ENCODE measurements around the gene GMNN. TPM values are rescaled to one million over a fixed set of nuclear protein-coding genes. Genes with fewer than 3 reads are reported as not detected.
"Not testable (repeated sequence)": the region's sequence is repeated elsewhere in the genome, so short reads cannot be mapped to it uniquely, and the experiment has no call there.

GMNN gene
- 1 to 10 TPM; 4.1 to 8.0 (median 5.4) TPM for total RNA-seq

GRCh38 chr6:24774696-24775519 is at the start of gene GMNN:
Gene GMNN, plus strand, starts transcription at chr6:24774937. Its CDS starts 2,310 bp downstream, at chr6:24777247.
- peaks cover 10 to 17% (median 16%) of the 10 kb centered on the region in 4 donors for H3K4me1 ChIP-seq
- WGBS: under 1% methylated on average over 51 of the region's 75 CpGs
- H3K27ac ChIP-seq (replicated peaks in 1 of 4): peak within 1 kb of the TSS; percentile 89 to 98 (median 94)
- peak within 1 kb of the TSS; percentile 78 to 97 (median 88) for H3K4me3 ChIP-seq
- no peaks in the 10 kb centered on the region for H3K36me3 ChIP-seq
- no peaks in the 10 kb centered on the region for H3K27me3 ChIP-seq
- DNase-seq (ENCODE audit: extremely low spot score): peak; percentile 99
- intact Hi-C loops (cut with DNase I): loop anchor here (5.0 kb wide), 1 partner anchor 48 kb away; no protein-coding TSS in a partner anchor
- no peaks in the 10 kb centered on the region for H3K9me3 ChIP-seq
- TF ChIP-seq POLR2AphosphoS5 (IDR thresholded peaks at IDR 0.05) (peak; percentile 72 to 84), POLR2A (IDR thresholded peaks at IDR 0.05; ENCODE audit: low read depth) (no peak), EP300 (IDR thresholded peaks at IDR 0.05) (no peak), CTCF (IDR thresholded peaks at IDR 0.05) (no peak)

- H3K36me3 ChIP-seq; intact Hi-C loops (cut with DNase I); H3K4me3 ChIP-seq; H3K4me1 ChIP-seq; H3K27ac ChIP-seq (replicated peaks in 1 of 4); DNase-seq (ENCODE audit: extremely low spot score); H3K27me3 ChIP-seq; H3K9me3 ChIP-seq: not testable (repeated sequence)
- WGBS: 95% methylated on average over 3 of the region's 3 CpGs
These were observed 44.1 kb upstream of the GMNN start for GRCh38 chr6:24730653-24731052.

GRCh38 chr6:24731456-24732134 is 43.1 kb upstream of the GMNN start:
- intact Hi-C loops (cut with DNase I): not testable (repeated sequence)
- 88% methylated on average over 5 of the region's 6 CpGs for WGBS

GRCh38 chr6:24734166-24734565 is 40.6 kb upstream of the GMNN start:
- intact Hi-C loops (cut with DNase I): no loop called here
- no peak for TF ChIP-seq EP300 (IDR thresholded peaks at IDR 0.05)
- no peak for TF ChIP-seq POLR2A (IDR thresholded peaks at IDR 0.05; ENCODE audit: low read depth)
- no peak for TF ChIP-seq CTCF (IDR thresholded peaks at IDR 0.05)
- no peak for TF ChIP-seq POLR2AphosphoS5 (IDR thresholded peaks at IDR 0.05)
- 91% methylated on average over 1 of the region's 1 CpG for WGBS
- Histone ChIP-seq H3K36me3 (no peaks in the 10 kb centered on the region), H3K27ac (replicated peaks in 1 of 4) (no peak overlapping the region), H3K9me3 (peaks cover 0 to 5% (median 0%) of the 10 kb centered on the region in 4 donors), H3K27me3 (no peaks in the 10 kb centered on the region), H3K4me1 (no peaks in the 10 kb centered on the region), H3K4me3 (no peak overlapping the region)
- DNase-seq (ENCODE audit: extremely low spot score): no peak

More at GRCh38 chr6:24731456-24732134, 43.1 kb upstream of the GMNN start:
- not testable (repeated sequence) for DNase-seq (ENCODE audit: extremely low spot score); H3K9me3 ChIP-seq; H3K27ac ChIP-seq (replicated peaks in 1 of 4); H3K27me3 ChIP-seq; H3K36me3 ChIP-seq; H3K4me3 ChIP-seq; H3K4me1 ChIP-seq

- DNase-seq (ENCODE audit: extremely low spot score); intact Hi-C loops (cut with DNase I); H3K36me3 ChIP-seq; H3K27ac ChIP-seq (replicated peaks in 1 of 4); H3K9me3 ChIP-seq; H3K27me3 ChIP-seq; H3K4me1 ChIP-seq; H3K4me3 ChIP-seq: not testable (repeated sequence)
- 97% methylated on average over 4 of the region's 4 CpGs for WGBS
These were observed 40.0 kb upstream of the GMNN start for GRCh38 chr6:24734710-24735109.

GRCh38 chr6:24738741-24739140 is 36.0 kb upstream of the GMNN start:
- no peak overlapping the region for H3K27ac ChIP-seq (replicated peaks in 1 of 4)
- no peaks in the 10 kb centered on the region for H3K4me1 ChIP-seq
- H3K9me3 ChIP-seq: no peaks in the 10 kb centered on the region
- no peaks in the 10 kb centered on the region for H3K27me3 ChIP-seq
- 64% methylated on average over 2 of the region's 3 CpGs for WGBS
- no peak for DNase-seq (ENCODE audit: extremely low spot score)
- no peaks in the 10 kb centered on the region for H3K36me3 ChIP-seq
- TF ChIP-seq EP300 (IDR thresholded peaks at IDR 0.05): no peak
- no peak for TF ChIP-seq CTCF (IDR thresholded peaks at IDR 0.05)
- no peak for TF ChIP-seq POLR2A (IDR thresholded peaks at IDR 0.05; ENCODE audit: low read depth)
- TF ChIP-seq POLR2AphosphoS5 (IDR thresholded peaks at IDR 0.05): no peak
- intact Hi-C loops (cut with DNase I): no loop called here
- H3K4me3 ChIP-seq: no peak overlapping the region

All from esophagus muscularis mucosa (tissue), 4 donors.